ENCODE measurements around the gene IRF8.

IRF8 gene

GRCh38 chr16:85858984-85859817, 39.8 kb upstream of the IRF8 start:
- in situ Hi-C loops (cut with HindIII; ENCODE audit: low pct_unique_long_range_greater_than_20kb, low sequenced_read_pairs) = no loop called here
- no peak for TF ChIP-seq JUND (IDR thresholded peaks at IDR 0.05; ENCODE audit: low read depth)
- DNase-seq (ENCODE audit: low read depth in 1 of 2, low spot score in 1 of 2) = no peak

- no peak for DNase-seq (ENCODE audit: low read depth in 1 of 2, low spot score in 1 of 2)
- TF ChIP-seq JUND (IDR thresholded peaks at IDR 0.05; ENCODE audit: low read depth) = no peak
- in situ Hi-C loops (cut with HindIII; ENCODE audit: low pct_unique_long_range_greater_than_20kb, low sequenced_read_pairs) = no loop called here
These were observed 39.2 kb upstream of the IRF8 start for GRCh38 chr16:85859818-85860125.

GRCh38 chr16:85860413-85861094, 38.4 kb upstream of the IRF8 start:
- TF ChIP-seq JUND (IDR thresholded peaks at IDR 0.05; ENCODE audit: low read depth) = no peak
- DNase-seq (ENCODE audit: low read depth in 1 of 2, low spot score in 1 of 2) = no peak
- in situ Hi-C loops (cut with HindIII; ENCODE audit: low pct_unique_long_range_greater_than_20kb, low sequenced_read_pairs) = no loop called here

GRCh38 chr16:85861095-85861825, 37.7 kb upstream of the IRF8 start:
- no peak for DNase-seq (ENCODE audit: low read depth in 1 of 2, low spot score in 1 of 2)
- in situ Hi-C loops (cut with HindIII; ENCODE audit: low pct_unique_long_range_greater_than_20kb, low sequenced_read_pairs) = no loop called here
- TF ChIP-seq JUND (IDR thresholded peaks at IDR 0.05; ENCODE audit: low read depth) = no peak

- DNase-seq (ENCODE audit: low read depth in 1 of 2, low spot score in 1 of 2) = no peak
- TF ChIP-seq JUND (IDR thresholded peaks at IDR 0.05; ENCODE audit: low read depth) = no peak
- in situ Hi-C loops (cut with HindIII; ENCODE audit: low pct_unique_long_range_greater_than_20kb, low sequenced_read_pairs) = no loop called here
These were observed 36.2 kb upstream of the IRF8 start for GRCh38 chr16:85862476-85863383.

GRCh38 chr16:85863384-85863774, 35.6 kb upstream of the IRF8 start:
- no peak for TF ChIP-seq JUND (IDR thresholded peaks at IDR 0.05; ENCODE audit: low read depth)
- in situ Hi-C loops (cut with HindIII; ENCODE audit: low pct_unique_long_range_greater_than_20kb, low sequenced_read_pairs) = no loop called here
- DNase-seq (ENCODE audit: low read depth in 1 of 2, low spot score in 1 of 2) = peak in 1 of 2 experiments; percentile 44

GRCh38 chr16:85864965-85865364, 34.0 kb upstream of the IRF8 start:
- TF ChIP-seq JUND (IDR thresholded peaks at IDR 0.05; ENCODE audit: low read depth) = no peak
- in situ Hi-C loops (cut with HindIII; ENCODE audit: low pct_unique_long_range_greater_than_20kb, low sequenced_read_pairs) = no loop called here
- no peak for DNase-seq (ENCODE audit: low read depth in 1 of 2, low spot score in 1 of 2)

- in situ Hi-C loops (cut with HindIII; ENCODE audit: low pct_unique_long_range_greater_than_20kb, low sequenced_read_pairs) = no loop called here
- DNase-seq (ENCODE audit: low read depth in 1 of 2, low spot score in 1 of 2) = no peak
- TF ChIP-seq JUND (IDR thresholded peaks at IDR 0.05; ENCODE audit: low read depth) = no peak
These were observed 31.8 kb upstream of the IRF8 start for GRCh38 chr16:85867189-85867588.

- in situ Hi-C loops (cut with HindIII; ENCODE audit: low pct_unique_long_range_greater_than_20kb, low sequenced_read_pairs) = no loop called here
- no peak for DNase-seq (ENCODE audit: low read depth in 1 of 2, low spot score in 1 of 2)
- no peak for TF ChIP-seq JUND (IDR thresholded peaks at IDR 0.05; ENCODE audit: low read depth)
These were observed 30.5 kb upstream of the IRF8 start for GRCh38 chr16:85868495-85868894.

GRCh38 chr16:85869206-85869605, 29.8 kb upstream of the IRF8 start:
- no peak for TF ChIP-seq JUND (IDR thresholded peaks at IDR 0.05; ENCODE audit: low read depth)
- in situ Hi-C loops (cut with HindIII; ENCODE audit: low pct_unique_long_range_greater_than_20kb, low sequenced_read_pairs) = no loop called here
- no peak for DNase-seq (ENCODE audit: low read depth in 1 of 2, low spot score in 1 of 2)

GRCh38 chr16:85869785-85870558, 29.0 kb upstream of the IRF8 start:
- TF ChIP-seq JUND (IDR thresholded peaks at IDR 0.05; ENCODE audit: low read depth) = no peak
- DNase-seq (ENCODE audit: low read depth in 1 of 2, low spot score in 1 of 2) = no peak
- in situ Hi-C loops (cut with HindIII; ENCODE audit: low pct_unique_long_range_greater_than_20kb, low sequenced_read_pairs) = no loop called here
